GM23338 (cell line): Measurements from ENCODE around the gene PXK. TPM values are rescaled to one million over a fixed set of nuclear protein-coding genes. Genes with fewer than 3 reads are reported as not detected.

Source experiments
- ATAC-seq: fragments of 200-7000 bp; cut with Tn5 transposase; 3 replicates; pipeline ENCODE4 v1.9.1; 2020
- DNase-seq: peaks from one replicate; pipeline ENCODE4 v3.0.0-alpha.2; 2015; ENCODE audit warnings: low spot score
- H2AFZ ChIP-seq: fragments of 200-600 bp; sonication (generic); 2 replicates; pipeline ENCODE4 v1.8.0; 2016; ENCODE audit warnings: antibody characterized with exemption, mild to moderate bottlenecking, moderate library complexity
- H3F3A ChIP-seq: fragments of 200-600 bp; sonication (generic); replicated peaks from 2 replicates; pipeline ENCODE4 v1.8.0; 2017; ENCODE audit warnings: antibody characterized with exemption, mixed run types, low read depth
- H3K27ac ChIP-seq: fragments of 200-600 bp; sonication (generic); 2 replicates; pipeline ENCODE4 v1.6.1; 2016; ENCODE audit warnings: low read depth
- H3K27me3 ChIP-seq: fragments of 200-600 bp; sonication (generic); 2 replicates; pipeline ENCODE4 v1.8.0; 2016; ENCODE audit warnings: mild to moderate bottlenecking, mixed run types, moderate library complexity; ENCODE audit not compliant: insufficient read depth
- H3K36me3 ChIP-seq: fragments of 200-600 bp; sonication (generic); 2 replicates; pipeline ENCODE4 v1.8.0; 2016; ENCODE audit warnings: mild to moderate bottlenecking; ENCODE audit not compliant: insufficient read depth
- H3K4me1 ChIP-seq: fragments of 200-600 bp; sonication (generic); 2 replicates; pipeline ENCODE4 v1.8.0; 2016; ENCODE audit warnings: mild to moderate bottlenecking, moderate library complexity; ENCODE audit not compliant: insufficient read depth
- H3K4me2 ChIP-seq: fragments of 200-600 bp; sonication (generic); 2 replicates; pipeline ENCODE4 v1.7.1; 2017; ENCODE audit warnings: mixed run types
- H3K4me3 ChIP-seq: fragments of 200-600 bp; sonication (generic); 2 replicates; pipeline ENCODE4 v1.6.1; 2016; ENCODE audit warnings: mixed run types
- H3K79me2 ChIP-seq: fragments of 200-600 bp; sonication (generic); replicated peaks from 2 replicates; pipeline ENCODE4 v1.8.0; 2017; ENCODE audit warnings: mild to moderate bottlenecking; ENCODE audit not compliant: insufficient read depth
- H3K9me2 ChIP-seq: fragments of 200-600 bp; sonication (generic); 2 replicates; pipeline ENCODE4 v1.8.0; 2017; ENCODE audit not compliant: insufficient read depth
- H4K20me1 ChIP-seq: fragments of 200-600 bp; sonication (generic); replicated peaks from 2 replicates; pipeline ENCODE4 v1.8.0; 2017; ENCODE audit warnings: mild to moderate bottlenecking; ENCODE audit not compliant: insufficient read depth
- H3K27ac Mint-ChIP-seq: 2 replicates; pipeline ENCODE4 v1.8.0; 2020; ENCODE audit warnings: inconsistent platforms, mild to moderate bottlenecking, moderate library complexity, mixed read lengths
- H3K27me3 Mint-ChIP-seq: 3 replicates; pipeline ENCODE4 v1.8.0; 2022; ENCODE audit warnings: low read depth, mild to moderate bottlenecking, moderate library complexity, mixed read lengths, inconsistent platforms; ENCODE audit not compliant: insufficient read depth, poor library complexity
- H3K36me3 Mint-ChIP-seq: 3 replicates; pipeline ENCODE4 v1.8.0; 2021; ENCODE audit warnings: low read depth, mild to moderate bottlenecking, inconsistent platforms, moderate library complexity, mixed read lengths
- H3K4me1 Mint-ChIP-seq: 3 replicates; pipeline ENCODE4 v1.8.0; 2020; ENCODE audit warnings: mild to moderate bottlenecking, inconsistent platforms, mixed read lengths
- H3K4me3 Mint-ChIP-seq: 3 replicates; pipeline ENCODE4 v1.8.0; 2021; ENCODE audit warnings: moderate library complexity, mild to moderate bottlenecking, inconsistent platforms, mixed read lengths
- H3K9me3 Mint-ChIP-seq: 3 replicates; pipeline ENCODE4 v1.8.0; 2020; ENCODE audit warnings: moderate library complexity, mild to moderate bottlenecking, inconsistent platforms, mixed read lengths
- CREB1 ChIP-seq: fragments of 250-450 bp; sonication (Bioruptor Pico); IDR thresholded peaks from 2 replicates; pipeline ENCODE4 v1.5.0; 2020; ENCODE audit warnings: low read depth, mild to moderate bottlenecking, moderate library complexity
- EZH2 ChIP-seq: fragments of 200-600 bp; sonication (generic); IDR thresholded peaks from one replicate; pipeline ENCODE4 v1.8.0; 2017; ENCODE audit warnings: antibody characterized with exemption, mild to moderate bottlenecking, low read depth; ENCODE audit not compliant: unreplicated experiment
- EZH2phosphoT487 ChIP-seq: fragments of 200-600 bp; sonication (generic); IDR thresholded peaks from one replicate; pipeline ENCODE4 v1.8.1; 2018; ENCODE audit warnings: antibody characterized with exemption; ENCODE audit not compliant: unreplicated experiment
- JUNB ChIP-seq: IDR thresholded peaks from one replicate; pipeline ENCODE4 v1.6.1; 2016; ENCODE audit warnings: antibody characterized with exemption; ENCODE audit not compliant: unreplicated experiment
- NANOG ChIP-seq: IDR thresholded peaks from 2 replicates; pipeline ENCODE4 v1.6.1; 2016; ENCODE audit warnings: antibody characterized with exemption, borderline replicate concordance
- STAT1 ChIP-seq: IDR thresholded peaks from one replicate; pipeline ENCODE4 v1.6.1; 2016; ENCODE audit warnings: antibody characterized with exemption; ENCODE audit not compliant: unreplicated experiment
- ZNF114 ChIP-seq: fragments of 250-450 bp; sonication (Bioruptor Pico); IDR thresholded peaks from 2 replicates; pipeline ENCODE4 v1.5.0; 2020; ENCODE audit warnings: mild to moderate bottlenecking, moderate library complexity
- ZNF331 ChIP-seq: fragments of 250-450 bp; sonication (Bioruptor Pico); IDR thresholded peaks from 2 replicates; pipeline ENCODE4 v1.5.0; 2020; ENCODE audit warnings: low read depth, mild to moderate bottlenecking, moderate library complexity
- polyA plus RNA-seq: library from polyadenylated mRNA; unstranded; fragments of >200 nt; fragmentation: Nextera tagmentation; extraction: Ambion mirVana; gene quantifications from 2 replicates; pipeline ENCODE4 v1.2.1, GENCODE V29; 2016
- total RNA-seq: library from RNA; depleted of rRNA; stranded (reverse); fragments of >200 nt; shearing (Covaris generic); gene quantifications from 2 replicates; pipeline ENCODE4 v1.2.3, GENCODE V29; 2014
- TF ChIP-seq, protein P1 (sequence below), 2 experiments: fragments of 200-600 bp in 1 of 2; sonication (generic) in 1 of 2; conservative IDR thresholded peaks; 2 replicates each; pipeline versions ENCODE4 v1.5.1 to v1.6.1; 2016 to 2017; ENCODE audit warnings: antibody characterized with exemption in 2 of 2, low read depth in 2 of 2, mild to moderate bottlenecking in 2 of 2, moderate library complexity in 1 of 2
- TF ChIP-seq, protein P2 (sequence below): IDR thresholded peaks from one replicate; pipeline ENCODE4 v1.6.1; 2018; ENCODE audit warnings: antibody characterized with exemption; ENCODE audit not compliant: unreplicated experiment
- TF ChIP-seq, protein P3 (sequence below): IDR thresholded peaks from 2 replicates; pipeline ENCODE4 v1.6.1; 2016; ENCODE audit warnings: antibody characterized with exemption

PXK gene
- total and polyA plus RNA-seq, 2 experiments from 2014 or later, result 6.4 to 6.5 TPM

DNA sequence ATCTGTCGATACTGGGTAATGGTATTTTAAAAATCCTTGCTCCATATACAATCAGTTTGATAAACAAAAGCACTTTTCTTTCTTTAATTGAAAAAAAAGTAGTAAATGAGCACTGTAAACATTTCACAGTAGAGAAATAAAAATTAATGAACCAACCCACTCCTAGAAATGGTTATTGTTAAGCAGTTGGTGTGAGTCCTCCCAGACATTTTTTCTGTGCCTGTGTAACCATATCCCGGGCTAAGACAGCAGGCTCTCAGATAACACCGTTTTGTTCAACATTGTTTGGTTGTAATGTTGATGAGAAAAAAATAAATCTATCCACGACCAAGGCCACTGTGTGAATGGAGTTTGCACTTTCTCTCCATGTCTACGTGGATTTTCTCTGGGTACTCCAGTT is 42.6 kb downstream of the PXK start (continued):
- no peak for TF ChIP-seq EZH2
- no peak for TF ChIP-seq EZH2phosphoT487
- TF ChIP-seq, protein P1, sequence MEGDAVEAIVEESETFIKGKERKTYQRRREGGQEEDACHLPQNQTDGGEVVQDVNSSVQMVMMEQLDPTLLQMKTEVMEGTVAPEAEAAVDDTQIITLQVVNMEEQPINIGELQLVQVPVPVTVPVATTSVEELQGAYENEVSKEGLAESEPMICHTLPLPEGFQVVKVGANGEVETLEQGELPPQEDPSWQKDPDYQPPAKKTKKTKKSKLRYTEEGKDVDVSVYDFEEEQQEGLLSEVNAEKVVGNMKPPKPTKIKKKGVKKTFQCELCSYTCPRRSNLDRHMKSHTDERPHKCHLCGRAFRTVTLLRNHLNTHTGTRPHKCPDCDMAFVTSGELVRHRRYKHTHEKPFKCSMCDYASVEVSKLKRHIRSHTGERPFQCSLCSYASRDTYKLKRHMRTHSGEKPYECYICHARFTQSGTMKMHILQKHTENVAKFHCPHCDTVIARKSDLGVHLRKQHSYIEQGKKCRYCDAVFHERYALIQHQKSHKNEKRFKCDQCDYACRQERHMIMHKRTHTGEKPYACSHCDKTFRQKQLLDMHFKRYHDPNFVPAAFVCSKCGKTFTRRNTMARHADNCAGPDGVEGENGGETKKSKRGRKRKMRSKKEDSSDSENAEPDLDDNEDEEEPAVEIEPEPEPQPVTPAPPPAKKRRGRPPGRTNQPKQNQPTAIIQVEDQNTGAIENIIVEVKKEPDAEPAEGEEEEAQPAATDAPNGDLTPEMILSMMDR (conservative IDR thresholded peaks at IDR 0.05; ENCODE audit: low read depth in 2 of 2), result no peak

DNA sequence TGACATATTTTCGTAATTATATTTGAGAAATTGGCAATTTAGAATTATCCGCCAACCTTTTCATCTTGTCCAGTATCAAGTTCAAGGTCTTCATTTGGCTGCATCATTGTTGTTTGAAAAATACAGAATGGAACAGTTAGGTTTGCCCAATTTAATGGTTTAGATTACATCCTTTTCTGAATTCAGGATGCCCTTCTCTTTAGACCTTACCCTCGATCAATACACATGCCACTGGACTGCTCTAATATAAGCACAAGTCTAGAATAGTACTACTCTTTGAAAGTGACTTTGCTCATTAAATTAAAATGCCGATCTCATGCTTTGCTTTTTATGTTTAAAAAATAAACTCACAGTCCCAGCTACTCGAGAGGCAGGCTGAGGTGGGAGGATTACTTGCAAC is 44.5 kb downstream of the PXK start:
- Histone ChIP-seq H2AFZ (no peak overlapping the region), H4K20me1 (no peaks in the 10 kb centered on the region), H3K4me2 (no peak overlapping the region), H3F3A (no peaks in the 10 kb centered on the region), H3K27me3 (no peaks in the 10 kb centered on the region), H3K79me2 (no peaks in the 10 kb centered on the region), H3K4me3 (no peak overlapping the region), H3K36me3 (no peaks in the 10 kb centered on the region), H3K27ac (no peak overlapping the region), H3K9me2 (no peaks in the 10 kb centered on the region), H3K4me1 (0 out of 2 replicates have a peak, but pooled peaks cover 4% of the 10 kb centered on the region)
- Mint-ChIP-seq H3K4me1 (peaks cover 13% of the 10 kb centered on the region), H3K27ac (no peak overlapping the region), H3K4me3 (no peak overlapping the region), H3K9me3 (no peaks in the 10 kb centered on the region), H3K36me3 (no peaks in the 10 kb centered on the region), H3K27me3 (peaks cover 3% of the 10 kb centered on the region)
- ATAC-seq (no peak), DNase-seq (no peak)
- TF ChIP-seq CREB1 (CRISPR knock-in tag) (no peak), NANOG (no peak), EZH2 (no peak), JUNB (no peak), ZNF331 (CRISPR knock-in tag) (no peak), STAT1 (no peak), ZNF114 (no peak)
- TF ChIP-seq, protein P1 (conservative IDR thresholded peaks at IDR 0.05; ENCODE audit: low read depth in 2 of 2), result no peak
- TF ChIP-seq, protein P2, sequence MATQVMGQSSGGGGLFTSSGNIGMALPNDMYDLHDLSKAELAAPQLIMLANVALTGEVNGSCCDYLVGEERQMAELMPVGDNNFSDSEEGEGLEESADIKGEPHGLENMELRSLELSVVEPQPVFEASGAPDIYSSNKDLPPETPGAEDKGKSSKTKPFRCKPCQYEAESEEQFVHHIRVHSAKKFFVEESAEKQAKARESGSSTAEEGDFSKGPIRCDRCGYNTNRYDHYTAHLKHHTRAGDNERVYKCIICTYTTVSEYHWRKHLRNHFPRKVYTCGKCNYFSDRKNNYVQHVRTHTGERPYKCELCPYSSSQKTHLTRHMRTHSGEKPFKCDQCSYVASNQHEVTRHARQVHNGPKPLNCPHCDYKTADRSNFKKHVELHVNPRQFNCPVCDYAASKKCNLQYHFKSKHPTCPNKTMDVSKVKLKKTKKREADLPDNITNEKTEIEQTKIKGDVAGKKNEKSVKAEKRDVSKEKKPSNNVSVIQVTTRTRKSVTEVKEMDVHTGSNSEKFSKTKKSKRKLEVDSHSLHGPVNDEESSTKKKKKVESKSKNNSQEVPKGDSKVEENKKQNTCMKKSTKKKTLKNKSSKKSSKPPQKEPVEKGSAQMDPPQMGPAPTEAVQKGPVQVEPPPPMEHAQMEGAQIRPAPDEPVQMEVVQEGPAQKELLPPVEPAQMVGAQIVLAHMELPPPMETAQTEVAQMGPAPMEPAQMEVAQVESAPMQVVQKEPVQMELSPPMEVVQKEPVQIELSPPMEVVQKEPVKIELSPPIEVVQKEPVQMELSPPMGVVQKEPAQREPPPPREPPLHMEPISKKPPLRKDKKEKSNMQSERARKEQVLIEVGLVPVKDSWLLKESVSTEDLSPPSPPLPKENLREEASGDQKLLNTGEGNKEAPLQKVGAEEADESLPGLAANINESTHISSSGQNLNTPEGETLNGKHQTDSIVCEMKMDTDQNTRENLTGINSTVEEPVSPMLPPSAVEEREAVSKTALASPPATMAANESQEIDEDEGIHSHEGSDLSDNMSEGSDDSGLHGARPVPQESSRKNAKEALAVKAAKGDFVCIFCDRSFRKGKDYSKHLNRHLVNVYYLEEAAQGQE, result no peak
- TF ChIP-seq, protein P3, sequence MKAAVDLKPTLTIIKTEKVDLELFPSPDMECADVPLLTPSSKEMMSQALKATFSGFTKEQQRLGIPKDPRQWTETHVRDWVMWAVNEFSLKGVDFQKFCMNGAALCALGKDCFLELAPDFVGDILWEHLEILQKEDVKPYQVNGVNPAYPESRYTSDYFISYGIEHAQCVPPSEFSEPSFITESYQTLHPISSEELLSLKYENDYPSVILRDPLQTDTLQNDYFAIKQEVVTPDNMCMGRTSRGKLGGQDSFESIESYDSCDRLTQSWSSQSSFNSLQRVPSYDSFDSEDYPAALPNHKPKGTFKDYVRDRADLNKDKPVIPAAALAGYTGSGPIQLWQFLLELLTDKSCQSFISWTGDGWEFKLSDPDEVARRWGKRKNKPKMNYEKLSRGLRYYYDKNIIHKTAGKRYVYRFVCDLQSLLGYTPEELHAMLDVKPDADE, result no peak
